Duodenal mucosa (tissue), 2 donors: Measurements from ENCODE around the gene CSTF2.
A peak's percentile ranks its signal among the peaks of the same experiment; 100 is the strongest.
"Not testable (repeated sequence)": the region's sequence is repeated elsewhere in the genome, so short reads cannot be mapped to it uniquely, and the experiment has no call there.

Experiments used
- H3K27ac ChIP-seq: one replicate; pipeline ENCODE4 v1.7.0; 2013; ENCODE audit warnings: low read depth, low read length
- H3K27me3 ChIP-seq, 2 donors: one replicate each; pipeline ENCODE4 v1.7.0; 2013; ENCODE audit warnings: low read length in 2 of 2, control low read depth in 1 of 2; ENCODE audit not compliant: insufficient read depth in 2 of 2, control insufficient read depth in 1 of 2
- H3K36me3 ChIP-seq, 2 donors: one replicate each; pipeline ENCODE4 v1.7.0; 2013; ENCODE audit warnings: low read length in 2 of 2, control low read depth in 1 of 2; ENCODE audit not compliant: insufficient read depth in 2 of 2, control insufficient read depth in 1 of 2
- H3K4me1 ChIP-seq, 2 donors: one replicate each; pipeline ENCODE4 v1.7.0; 2013; ENCODE audit warnings: low read length in 2 of 2, control low read depth in 1 of 2; ENCODE audit not compliant: insufficient read depth in 2 of 2, control insufficient read depth in 1 of 2
- H3K4me3 ChIP-seq, 2 donors: one replicate each; pipeline ENCODE4 v1.7.0; 2013; ENCODE audit warnings: low read length in 2 of 2, low read depth in 1 of 2
- H3K9ac ChIP-seq, 2 donors: one replicate each; pipeline ENCODE4 v1.7.0; 2013; ENCODE audit warnings: low read length in 2 of 2, low read depth in 1 of 2
- H3K9me3 ChIP-seq, 2 donors: one replicate each; pipeline ENCODE4 v1.7.0; 2013; ENCODE audit warnings: low read length in 2 of 2, control low read depth in 1 of 2; ENCODE audit not compliant: control insufficient read depth in 1 of 2

Gene CSTF2

GRCh38 chrX:100819837-100820666 lies at the start of gene CSTF2:
TSS of gene CSTF2 (plus strand) at chrX:100820391. CDS start at chrX:100820417, 26 bp downstream.
- Histone ChIP-seq H3K9me3 (no peaks in the 10 kb centered on the region), H3K4me1 (peaks cover 0 to 3% of the 10 kb centered on the region in 2 donors), H3K27me3 (no peaks in the 10 kb centered on the region), H3K4me3 (peak within 1 kb of the TSS; percentile 86 to 87), H3K9ac (peak within 1 kb of the TSS; percentile 56 to 69), H3K36me3 (peaks cover 10 to 26% of the 10 kb centered on the region in 2 donors), H3K27ac (no peak within 1 kb of the TSS)

GRCh38 chrX:100796371-100796770 lies 23.8 kb upstream of the CSTF2 start:
- not testable (repeated sequence) for H3K36me3 ChIP-seq, H3K4me1 ChIP-seq, H3K27ac ChIP-seq, H3K9me3 ChIP-seq, H3K27me3 ChIP-seq, H3K4me3 ChIP-seq, H3K9ac ChIP-seq

GRCh38 chrX:100797359-100797758 lies 22.8 kb upstream of the CSTF2 start:
- H3K27me3 ChIP-seq = no peaks in the 10 kb centered on the region
- no peaks in the 10 kb centered on the region for H3K9me3 ChIP-seq
- H3K36me3 ChIP-seq = no peaks in the 10 kb centered on the region
- no peak overlapping the region for H3K27ac ChIP-seq
- no peak overlapping the region for H3K4me3 ChIP-seq
- H3K9ac ChIP-seq = no peak overlapping the region
- H3K4me1 ChIP-seq = no peaks in the 10 kb centered on the region

GRCh38 chrX:100798484-100799214 lies 21.5 kb upstream of the CSTF2 start:
- no peaks in the 10 kb centered on the region for H3K27me3 ChIP-seq
- no peaks in the 10 kb centered on the region for H3K9me3 ChIP-seq
- H3K36me3 ChIP-seq = no peaks in the 10 kb centered on the region
- no peak overlapping the region for H3K4me3 ChIP-seq
- H3K27ac ChIP-seq = no peak overlapping the region
- no peaks in the 10 kb centered on the region for H3K4me1 ChIP-seq
- H3K9ac ChIP-seq = no peak overlapping the region

- no peaks in the 10 kb centered on the region for H3K27me3 ChIP-seq
- no peaks in the 10 kb centered on the region for H3K36me3 ChIP-seq
- H3K9me3 ChIP-seq = no peaks in the 10 kb centered on the region
- H3K4me3 ChIP-seq = no peak overlapping the region
- H3K4me1 ChIP-seq = no peaks in the 10 kb centered on the region
- no peak overlapping the region for H3K27ac ChIP-seq
- no peak overlapping the region for H3K9ac ChIP-seq
Measured at GRCh38 chrX:100802843-100803242, 17.3 kb upstream of the CSTF2 start.

GRCh38 chrX:100804780-100805179 lies 15.4 kb upstream of the CSTF2 start:
- Histone ChIP-seq H3K4me1 (no peaks in the 10 kb centered on the region), H3K9me3 (no peaks in the 10 kb centered on the region), H3K27me3 (no peaks in the 10 kb centered on the region), H3K4me3 (no peak overlapping the region), H3K27ac (no peak overlapping the region), H3K36me3 (no peaks in the 10 kb centered on the region), H3K9ac (no peak overlapping the region)

- not testable (repeated sequence) for H3K4me1 ChIP-seq, H3K9me3 ChIP-seq, H3K36me3 ChIP-seq, H3K4me3 ChIP-seq, H3K9ac ChIP-seq, H3K27me3 ChIP-seq, H3K27ac ChIP-seq
Measured at GRCh38 chrX:100808265-100808664, 11.9 kb upstream of the CSTF2 start.

GRCh38 chrX:100812216-100813158 lies 7.7 kb upstream of the CSTF2 start:
- Histone ChIP-seq H3K4me3 (no peak overlapping the region), H3K9me3 (no peaks in the 10 kb centered on the region), H3K9ac (no peak overlapping the region), H3K4me1 (no peaks in the 10 kb centered on the region), H3K27me3 (no peaks in the 10 kb centered on the region), H3K36me3 (no peaks in the 10 kb centered on the region), H3K27ac (no peak overlapping the region)

- no peaks in the 10 kb centered on the region for H3K27me3 ChIP-seq
- peaks cover 0 to 3% of the 10 kb centered on the region in 2 donors for H3K36me3 ChIP-seq
Measured at GRCh38 chrX:100817340-100817739, 2.9 kb upstream of the CSTF2 start.

GRCh38 chrX:100819534-100819836 lies 706 bp upstream of the CSTF2 start:
- H3K9ac ChIP-seq = peak overlapping the region; percentile 16 to 56
- H3K27me3 ChIP-seq = no peaks in the 10 kb centered on the region
- peaks cover 10 to 22% of the 10 kb centered on the region in 2 donors for H3K36me3 ChIP-seq
- H3K27ac ChIP-seq = no peak overlapping the region
- H3K4me1 ChIP-seq = peaks cover 0 to 3% of the 10 kb centered on the region in 2 donors
- peak overlapping the region; percentile 86 to 87 for H3K4me3 ChIP-seq
- H3K9me3 ChIP-seq = no peaks in the 10 kb centered on the region

More at GRCh38 chrX:100817340-100817739, 2.9 kb upstream of the CSTF2 start:
- no peak overlapping the region for H3K9ac ChIP-seq
- peaks cover 0 to 3% of the 10 kb centered on the region in 2 donors for H3K4me1 ChIP-seq
- no peaks in the 10 kb centered on the region for H3K9me3 ChIP-seq
- no peak overlapping the region for H3K27ac ChIP-seq
- no peak overlapping the region for H3K4me3 ChIP-seq
